ENCODE measurements around the gene CEP72. TPM values are rescaled to one million over a fixed set of nuclear protein-coding genes. Genes with fewer than 3 reads are reported as not detected.
A peak's percentile ranks its signal among the peaks of the same experiment; 100 is the strongest.

The CEP72 gene
- total RNA-seq, 4 donors from 2014 or later = 2.6 to 9.4 (median 4.2) TPM

DNA sequence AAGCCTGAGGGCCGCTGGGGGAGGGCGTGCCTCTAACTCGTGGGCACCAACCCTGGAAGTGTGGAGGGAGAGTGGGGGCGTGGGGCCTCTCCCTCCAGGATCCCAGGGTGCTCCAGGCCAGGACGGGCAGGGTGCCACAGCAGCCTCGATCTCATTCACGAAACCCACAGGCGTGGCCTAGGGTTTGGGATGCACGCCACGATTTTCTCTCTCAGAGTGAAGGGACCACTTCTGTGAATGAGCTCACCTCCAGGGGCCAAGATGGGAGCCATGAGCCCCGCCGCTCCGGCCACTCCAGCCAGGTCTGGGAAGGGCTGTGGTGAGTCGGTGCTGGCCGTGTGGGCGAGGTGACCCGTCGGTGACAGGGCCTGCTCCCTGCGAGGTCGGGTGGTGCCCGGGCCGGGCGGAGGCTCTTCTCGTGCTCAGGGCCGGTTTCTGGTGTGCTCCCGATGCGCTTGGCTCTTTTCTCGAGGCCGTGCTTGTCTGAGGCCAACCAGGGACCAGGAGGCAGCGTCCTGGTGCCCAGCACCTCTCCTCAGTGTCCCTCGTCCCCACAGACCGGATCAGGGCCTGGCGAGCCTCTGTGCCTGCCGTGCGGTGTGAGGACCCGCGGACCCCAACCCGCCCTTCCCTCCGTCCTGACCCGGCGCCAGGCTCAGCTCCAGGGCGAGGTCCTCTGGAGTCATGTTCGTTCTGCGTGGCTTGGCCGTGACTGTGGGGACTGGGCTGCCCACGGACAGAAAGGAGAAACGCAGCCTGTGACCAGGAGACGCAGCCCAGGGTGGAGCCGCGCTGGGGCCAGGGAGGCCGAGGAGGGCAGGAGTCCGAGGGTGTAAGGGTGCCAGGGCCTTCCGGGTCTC lies 50.0 kb downstream of the CEP72 start:
- H3K4me3 ChIP-seq = no peak overlapping the region
- H3K27me3 ChIP-seq = no peaks in the 10 kb centered on the region
- in situ Hi-C loops (cut with MboI; ENCODE audit: low pct_ligation_motif_present in 1 of 4, low pct_unique_long_range_greater_than_20kb in 1 of 4, low sequenced_read_pairs in 3 of 4) (loop anchor here in 2 of 4 donors (10.0 to 25.0 kb wide), 2 partner anchors 243 to 250 kb away; no protein-coding TSS in a partner anchor), intact Hi-C loops (cut with DNase I; ENCODE audit: low total_unique reads) (no loop called here)
- no peak for DNase-seq
- 96% methylated on average over 53 of the region's 53 CpGs; no CpG with 5 or more reads in 1 of the 2 donors for WGBS, 2 donors (ENCODE audit: low coverage in 1 of 2)
- TF ChIP-seq POLR2A (IDR thresholded peaks at IDR 0.05) (no peak), EP300 (IDR thresholded peaks at IDR 0.05; ENCODE audit: low read depth) (no peak), POLR2AphosphoS5 (IDR thresholded peaks at IDR 0.05) (no peak)
- TF ChIP-seq, protein P1, sequence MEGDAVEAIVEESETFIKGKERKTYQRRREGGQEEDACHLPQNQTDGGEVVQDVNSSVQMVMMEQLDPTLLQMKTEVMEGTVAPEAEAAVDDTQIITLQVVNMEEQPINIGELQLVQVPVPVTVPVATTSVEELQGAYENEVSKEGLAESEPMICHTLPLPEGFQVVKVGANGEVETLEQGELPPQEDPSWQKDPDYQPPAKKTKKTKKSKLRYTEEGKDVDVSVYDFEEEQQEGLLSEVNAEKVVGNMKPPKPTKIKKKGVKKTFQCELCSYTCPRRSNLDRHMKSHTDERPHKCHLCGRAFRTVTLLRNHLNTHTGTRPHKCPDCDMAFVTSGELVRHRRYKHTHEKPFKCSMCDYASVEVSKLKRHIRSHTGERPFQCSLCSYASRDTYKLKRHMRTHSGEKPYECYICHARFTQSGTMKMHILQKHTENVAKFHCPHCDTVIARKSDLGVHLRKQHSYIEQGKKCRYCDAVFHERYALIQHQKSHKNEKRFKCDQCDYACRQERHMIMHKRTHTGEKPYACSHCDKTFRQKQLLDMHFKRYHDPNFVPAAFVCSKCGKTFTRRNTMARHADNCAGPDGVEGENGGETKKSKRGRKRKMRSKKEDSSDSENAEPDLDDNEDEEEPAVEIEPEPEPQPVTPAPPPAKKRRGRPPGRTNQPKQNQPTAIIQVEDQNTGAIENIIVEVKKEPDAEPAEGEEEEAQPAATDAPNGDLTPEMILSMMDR (IDR thresholded peaks at IDR 0.05) = no peak
- H3K9me3 ChIP-seq = no peaks in the 10 kb centered on the region
- no peaks in the 10 kb centered on the region for H3K36me3 ChIP-seq
- peaks cover 0 to 14% (median 7%) of the 10 kb centered on the region in 4 donors for H3K4me1 ChIP-seq
- H3K27ac ChIP-seq = no peak overlapping the region

DNA sequence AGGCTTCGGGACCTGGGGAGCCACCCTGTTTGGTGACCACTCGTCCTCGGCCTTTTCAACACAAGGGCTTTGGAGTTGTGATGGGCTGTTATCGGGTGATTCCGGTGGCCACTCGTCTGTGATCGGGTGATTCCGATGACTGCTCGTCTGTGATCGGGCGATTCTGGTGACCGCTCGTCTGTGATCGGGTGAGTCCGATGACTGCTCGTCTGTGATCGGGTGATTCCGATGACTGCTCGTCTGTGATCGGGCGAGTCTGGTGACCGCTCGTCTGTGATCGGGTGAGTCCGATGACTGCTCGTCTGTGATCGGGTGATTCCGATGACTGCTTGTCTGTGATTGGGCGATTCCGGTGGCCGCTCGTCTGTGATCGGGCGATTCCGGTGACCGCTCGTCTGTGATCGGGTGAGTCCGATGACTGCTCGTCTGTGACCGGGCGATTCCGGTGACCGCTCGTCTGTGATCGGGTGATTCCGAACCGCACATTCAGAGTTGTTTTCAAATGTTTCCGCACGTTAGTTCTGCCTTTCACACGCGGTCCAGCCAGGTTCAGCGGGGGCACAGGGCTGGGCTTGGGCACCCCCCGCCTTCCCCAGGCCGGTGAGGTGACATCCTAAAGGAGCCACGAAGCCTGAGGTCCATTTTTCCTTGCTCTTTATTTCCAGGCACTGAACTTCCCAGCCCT lies 50.8 kb downstream of the CEP72 start:
- Histone ChIP-seq H3K27me3 (no peaks in the 10 kb centered on the region), H3K27ac (peak overlapping the region in 1 of 4 donors; percentile 39), H3K4me3 (no peak overlapping the region), H3K4me1 (peaks cover 0 to 14% (median 7%) of the 10 kb centered on the region in 4 donors), H3K9me3 (no peaks in the 10 kb centered on the region), H3K36me3 (no peaks in the 10 kb centered on the region)
- TF ChIP-seq EP300 (IDR thresholded peaks at IDR 0.05; ENCODE audit: low read depth) (no peak), POLR2AphosphoS5 (IDR thresholded peaks at IDR 0.05) (no peak), POLR2A (IDR thresholded peaks at IDR 0.05) (no peak)
- TF ChIP-seq, protein P1 (IDR thresholded peaks at IDR 0.05) = no peak
- intact Hi-C loops (cut with DNase I; ENCODE audit: low total_unique reads) (no loop called here), in situ Hi-C loops (cut with MboI; ENCODE audit: low pct_ligation_motif_present in 1 of 4, low pct_unique_long_range_greater_than_20kb in 1 of 4, low sequenced_read_pairs in 3 of 4) (loop anchor here in 2 of 4 donors (10.0 to 25.0 kb wide), 2 partner anchors 242 to 249 kb away; no protein-coding TSS in a partner anchor)
- DNase-seq = no peak
- WGBS, 2 donors (ENCODE audit: low coverage in 1 of 2) = 95% methylated on average over 56 of the region's 56 CpGs; no CpG with 5 or more reads in 1 of the 2 donors

DNA sequence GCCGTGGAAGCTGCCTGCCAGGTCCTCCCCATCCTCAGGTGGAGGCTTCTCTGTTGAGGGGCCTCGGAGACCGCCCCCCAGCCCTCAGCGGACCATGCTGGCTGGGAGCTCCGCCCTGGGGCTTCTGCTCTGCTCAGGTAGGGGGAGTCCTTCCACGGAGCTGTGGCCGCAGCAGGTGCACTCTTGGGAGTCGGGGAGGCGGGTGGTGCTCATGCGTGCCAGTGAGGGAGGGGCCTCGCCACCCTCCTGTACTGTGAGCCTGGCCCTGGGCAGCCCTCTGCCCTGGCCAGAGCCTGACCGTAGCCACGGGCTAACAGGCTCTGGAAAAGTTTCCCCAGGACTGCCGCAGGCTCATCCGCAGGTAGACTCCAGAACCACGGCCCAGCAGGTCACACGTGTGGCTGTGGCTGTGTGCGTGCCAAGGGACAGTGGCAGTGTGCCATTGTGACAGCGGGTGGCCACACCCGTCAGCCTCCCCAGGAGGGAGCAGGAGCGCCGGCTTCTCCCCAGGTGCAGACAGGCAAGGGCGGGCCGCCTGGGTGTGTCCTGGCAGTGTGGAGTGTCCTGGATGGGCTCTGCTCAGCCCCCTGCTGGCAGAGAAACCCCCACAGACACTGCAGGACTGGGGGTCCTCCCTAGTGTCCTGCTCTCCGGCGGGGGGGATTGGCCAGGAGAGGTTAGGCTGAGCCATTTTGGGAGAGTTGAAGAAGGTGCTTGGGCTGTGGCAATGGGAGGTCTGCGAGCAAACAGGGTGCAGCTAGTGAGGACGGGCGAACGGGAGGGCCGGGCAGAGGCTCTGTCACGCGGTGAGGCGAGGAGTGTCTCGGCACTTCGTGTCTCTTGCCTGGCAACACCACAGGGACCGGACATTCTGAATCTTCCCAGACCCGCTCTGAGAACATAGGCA lies 51.5 kb downstream of the CEP72 start:
- Histone ChIP-seq H3K27ac (peak overlapping the region; percentile 13 to 39 (median 37)), H3K4me3 (no peak overlapping the region), H3K9me3 (no peaks in the 10 kb centered on the region), H3K27me3 (no peaks in the 10 kb centered on the region), H3K4me1 (peaks cover 0 to 14% (median 7%) of the 10 kb centered on the region in 4 donors), H3K36me3 (no peaks in the 10 kb centered on the region)
- peak; percentile 88 for DNase-seq
- intact Hi-C loops (cut with DNase I; ENCODE audit: low total_unique reads) (no loop called here), in situ Hi-C loops (cut with MboI; ENCODE audit: low pct_ligation_motif_present in 1 of 4, low pct_unique_long_range_greater_than_20kb in 1 of 4, low sequenced_read_pairs in 3 of 4) (loop anchor here in 2 of 4 donors (10.0 to 25.0 kb wide), 2 partner anchors 241 to 249 kb away; no protein-coding TSS in a partner anchor)
- peak in 2 of 3 donors; percentile 35 to 47 for TF ChIP-seq POLR2AphosphoS5 (IDR thresholded peaks at IDR 0.05)
- TF ChIP-seq POLR2A (IDR thresholded peaks at IDR 0.05) = no peak
- TF ChIP-seq, protein P1 (IDR thresholded peaks at IDR 0.05) = peak; percentile 11 to 82 (median 40)
- 54% methylated on average over 33 of the region's 38 CpGs; no CpG with 5 or more reads in 1 of the 2 donors for WGBS, 2 donors (ENCODE audit: low coverage in 1 of 2)

All from transverse colon (tissue), 4 donors.